GM12892 (cell line): Measurements from ENCODE around the gene OASL.

ENCODE experiments used
- DNase-seq: peaks from one replicate; pipeline ENCODE4 v3.0.0; 2011; ENCODE audit not compliant: insufficient read length
- FAIRE-seq: peaks from 2 replicates; lab custom pipeline; 2011; peaks lifted over from hg19 to GRCh38; lab: Jason Lieb, UNC
- POLR2A ChIP-seq: IDR thresholded peaks from 2 replicates; pipeline ENCODE4 v1.6.1; 2011; ENCODE audit warnings: low read depth, low read length, control low read depth
- POLR2AphosphoS5 ChIP-seq: IDR thresholded peaks from 2 replicates; pipeline ENCODE4 v1.6.1; 2011; ENCODE audit warnings: low read depth, low read length, control low read depth
- TAF1 ChIP-seq: IDR thresholded peaks from 2 replicates; pipeline ENCODE4 v1.6.1; 2011; ENCODE audit warnings: low read depth, mild to moderate bottlenecking, control low read depth, low read length, borderline replicate concordance

Gene OASL

GRCh38 chr12:121004253-121004815 lies 34.7 kb downstream of the OASL start:
- no peak for TF ChIP-seq POLR2A
- no peak for TF ChIP-seq TAF1
- no peak for TF ChIP-seq POLR2AphosphoS5
- FAIRE-seq (no peak), DNase-seq (no peak)

GRCh38 chr12:121003650-121004049 lies 35.4 kb downstream of the OASL start:
- FAIRE-seq (no peak), DNase-seq (no peak)
- TF ChIP-seq POLR2A = no peak
- no peak for TF ChIP-seq POLR2AphosphoS5
- TF ChIP-seq TAF1 = no peak

- no peak for DNase-seq
- no peak for FAIRE-seq
- no peak for TF ChIP-seq POLR2A
- no peak for TF ChIP-seq POLR2AphosphoS5
- no peak for TF ChIP-seq TAF1
Observed at GRCh38 chr12:121001841-121002483, 37.1 kb downstream of the OASL start.

GRCh38 chr12:121001060-121001459 lies 38.0 kb downstream of the OASL start:
- DNase-seq (no peak), FAIRE-seq (no peak)
- TF ChIP-seq TAF1 = no peak
- no peak for TF ChIP-seq POLR2A
- no peak; the same call in 1 of the 2 replicates for TF ChIP-seq POLR2AphosphoS5

- no peak for FAIRE-seq
- DNase-seq = no peak
- no peak for TF ChIP-seq POLR2A
Observed at GRCh38 chr12:121000530-121000929, 38.5 kb downstream of the OASL start.

- TF ChIP-seq TAF1 (no peak), POLR2A (no peak), POLR2AphosphoS5 (no peak)
- no peak for DNase-seq
- no peak for FAIRE-seq
Observed at GRCh38 chr12:120999191-121000120, 39.6 kb downstream of the OASL start.

GRCh38 chr12:120998435-120998834 lies 40.6 kb downstream of the OASL start:
- no peak for TF ChIP-seq TAF1
- TF ChIP-seq POLR2AphosphoS5 = no peak
- FAIRE-seq (no peak), DNase-seq (no peak)

- TF ChIP-seq POLR2A (no peak), TAF1 (no peak), POLR2AphosphoS5 (no peak)
- DNase-seq (no peak), FAIRE-seq (no peak)
Observed at GRCh38 chr12:120997448-120997847, 41.6 kb downstream of the OASL start.

GRCh38 chr12:120996133-120996746 lies 42.8 kb downstream of the OASL start:
- no peak for FAIRE-seq
- no peak for DNase-seq
- TF ChIP-seq POLR2AphosphoS5 (no peak), POLR2A (no peak), TAF1 (no peak)

GRCh38 chr12:120994589-120995337 lies 44.3 kb downstream of the OASL start:
- no peak for FAIRE-seq
- no peak for DNase-seq

GRCh38 chr12:120994059-120994458 lies 45.0 kb downstream of the OASL start:
- FAIRE-seq (no peak), DNase-seq (no peak)
- no peak for TF ChIP-seq POLR2AphosphoS5
- no peak for TF ChIP-seq POLR2A
- TF ChIP-seq TAF1 = no peak

More at GRCh38 chr12:120994589-120995337, 44.3 kb downstream of the OASL start:
- no peak for TF ChIP-seq TAF1
- TF ChIP-seq POLR2A = no peak
- TF ChIP-seq POLR2AphosphoS5 = no peak
